WTC11 (cell line): ENCODE data around the gene CNOT6. TPM values are rescaled to one million over a fixed set of nuclear protein-coding genes. Genes with fewer than 3 reads are reported as not detected.

Source experiments
- ATAC-seq: fragments of 200-7000 bp; cut with Tn5 transposase; 2 replicates; pipeline ENCODE4 v1.10.0; 2021; ENCODE audit warnings: mild to moderate bottlenecking, moderate library complexity
- CTCF ChIA-PET: fragments of 300-600 bp; sonication (Branson Sonifier 250); formaldehyde crosslinking; loops from one replicate; lab custom pipeline; 2021; ENCODE audit warnings: antibody characterized with exemption; lab: Charles Lee
- POLR2A ChIA-PET: fragments of 350-600 bp; sonication (Branson Sonifier 250); formaldehyde crosslinking; loops from one replicate; lab custom pipeline; 2021; ENCODE audit warnings: antibody characterized with exemption; lab: Charles Lee
- DNase-seq: peaks from one replicate; pipeline ENCODE4 v3.0.0; 2021; ENCODE audit warnings: low spot score
- H3K27ac Mint-ChIP-seq: 2 replicates; pipeline ENCODE4 v1.8.0; 2021; ENCODE audit warnings: mixed read lengths
- H3K27me3 Mint-ChIP-seq: 2 replicates; pipeline ENCODE4 v1.8.0; 2021; ENCODE audit warnings: low read depth, mild to moderate bottlenecking, moderate library complexity, mixed read lengths
- H3K36me3 Mint-ChIP-seq: 2 replicates; pipeline ENCODE4 v1.8.0; 2021; ENCODE audit warnings: mixed read lengths
- H3K4me1 Mint-ChIP-seq: 2 replicates; pipeline ENCODE4 v1.8.0; 2022; ENCODE audit warnings: mixed read lengths
- H3K4me3 Mint-ChIP-seq: 2 replicates; pipeline ENCODE4 v1.8.0; 2021; ENCODE audit warnings: mild to moderate bottlenecking, moderate library complexity, mixed read lengths
- H3K9me3 Mint-ChIP-seq: 2 replicates; pipeline ENCODE4 v1.8.0; 2021; ENCODE audit warnings: mixed read lengths
- AR ChIP-seq: fragments of 250-450 bp; sonication (Bioruptor Pico); IDR thresholded peaks from 2 replicates; pipeline ENCODE4 v1.9.0; 2021; ENCODE audit warnings: mild to moderate bottlenecking
- ATF2 ChIP-seq: sonication (generic); formaldehyde crosslinking; IDR thresholded peaks from 2 replicates; pipeline ENCODE4 v1.8.1; 2022; ENCODE audit warnings: low read depth, missing genetic modification reagents, borderline replicate concordance
- E2F4 ChIP-seq: sonication (generic); formaldehyde crosslinking; IDR thresholded peaks from 2 replicates; pipeline ENCODE4 v1.8.1; 2022; ENCODE audit warnings: low read depth, mild to moderate bottlenecking, moderate library complexity, missing genetic modification reagents, borderline replicate concordance
- ETV6 ChIP-seq: sonication (generic); formaldehyde crosslinking; IDR thresholded peaks from 2 replicates; pipeline ENCODE4 v1.8.1; 2022; ENCODE audit warnings: mild to moderate bottlenecking, missing genetic modification reagents
- IRF2 ChIP-seq: sonication (generic); formaldehyde crosslinking; IDR thresholded peaks from 2 replicates; pipeline ENCODE4 v1.8.0; 2022; ENCODE audit warnings: low read depth, missing genetic modification reagents, borderline replicate concordance
- JUN ChIP-seq: sonication (generic); formaldehyde crosslinking; IDR thresholded peaks from 2 replicates; pipeline ENCODE4 v1.8.0; 2023; ENCODE audit warnings: mild to moderate bottlenecking, missing genetic modification reagents
- NR1H2 ChIP-seq: sonication (generic); formaldehyde crosslinking; IDR thresholded peaks from 2 replicates; pipeline ENCODE4 v1.9.0; 2021; ENCODE audit warnings: mild to moderate bottlenecking, moderate library complexity, missing genetic modification reagents
- PREB ChIP-seq: sonication (generic); formaldehyde crosslinking; IDR thresholded peaks from 2 replicates; pipeline ENCODE4 v1.8.1; 2022; ENCODE audit warnings: mild to moderate bottlenecking, missing genetic modification reagents, moderate library complexity, borderline replicate concordance
- ZNF396 ChIP-seq: fragments of 250-450 bp; sonication (Bioruptor Pico); IDR thresholded peaks from 2 replicates; pipeline ENCODE4 v1.8.0; 2021; ENCODE audit warnings: mild to moderate bottlenecking, moderate library complexity, borderline replicate concordance
- ZNF425 ChIP-seq: fragments of 250-450 bp; sonication (Bioruptor Pico); conservative IDR thresholded peaks from 2 replicates; pipeline ENCODE4 v1.9.0; 2021; ENCODE audit warnings: mild to moderate bottlenecking
- ZNF532 ChIP-seq: fragments of 250-450 bp; sonication (Bioruptor Pico); IDR thresholded peaks from 2 replicates; pipeline ENCODE4 v1.9.0; 2021; ENCODE audit warnings: mild to moderate bottlenecking, borderline replicate concordance
- ZSCAN18 ChIP-seq: fragments of 250-450 bp; sonication (Bioruptor Pico); IDR thresholded peaks from 2 replicates; pipeline ENCODE4 v2.1.2; 2022; ENCODE audit warnings: mild to moderate bottlenecking, moderate library complexity
- total RNA-seq: library from RNA; stranded (reverse); gene quantifications from 3 replicates; pipeline ENCODE4 v1.2.3, GENCODE V29; 2021
- TF ChIP-seq, protein P1 (sequence below): sonication (generic); formaldehyde crosslinking; IDR thresholded peaks from 2 replicates; pipeline ENCODE4 v1.8.0; 2022; ENCODE audit warnings: mild to moderate bottlenecking, missing genetic modification reagents

CNOT6 gene
- total RNA-seq, 1 experiment from 2014 or later, result 41.0 TPM

DNA sequence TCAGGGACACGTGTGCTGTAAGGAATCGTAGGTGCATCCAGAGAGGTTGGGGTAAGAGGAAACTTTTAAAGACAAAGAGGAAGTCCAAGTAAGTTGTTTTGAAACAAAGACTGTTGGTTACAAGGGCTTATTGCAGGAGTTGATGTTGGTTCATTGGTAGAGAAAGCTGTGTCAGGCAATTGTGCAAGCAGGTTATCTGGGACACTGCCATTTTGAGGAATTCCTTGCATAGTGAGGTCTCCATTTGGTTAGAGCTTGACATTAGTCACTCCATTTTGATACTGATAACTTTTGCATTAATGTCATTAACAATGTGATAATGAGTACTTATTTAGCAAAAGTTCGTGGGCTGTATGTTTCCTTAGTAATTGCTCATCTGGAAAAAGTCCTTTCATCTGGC lies 24.9 kb downstream of the CNOT6 start:
- H3K4me3 Mint-ChIP-seq, result no peak overlapping the region
- POLR2A ChIA-PET, result no interaction called here
- 0 out of 2 replicates have a peak, but pooled peaks have one; percentile 50 for TF ChIP-seq ZNF396 (CRISPR knock-in tag)
- TF ChIP-seq AR, result no peak
- no peak for TF ChIP-seq ETV6
- TF ChIP-seq, protein P1, sequence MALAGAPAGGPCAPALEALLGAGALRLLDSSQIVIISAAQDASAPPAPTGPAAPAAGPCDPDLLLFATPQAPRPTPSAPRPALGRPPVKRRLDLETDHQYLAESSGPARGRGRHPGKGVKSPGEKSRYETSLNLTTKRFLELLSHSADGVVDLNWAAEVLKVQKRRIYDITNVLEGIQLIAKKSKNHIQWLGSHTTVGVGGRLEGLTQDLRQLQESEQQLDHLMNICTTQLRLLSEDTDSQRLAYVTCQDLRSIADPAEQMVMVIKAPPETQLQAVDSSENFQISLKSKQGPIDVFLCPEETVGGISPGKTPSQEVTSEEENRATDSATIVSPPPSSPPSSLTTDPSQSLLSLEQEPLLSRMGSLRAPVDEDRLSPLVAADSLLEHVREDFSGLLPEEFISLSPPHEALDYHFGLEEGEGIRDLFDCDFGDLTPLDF (CRISPR knock-in tag), result no peak
- 0 out of 2 replicates have a peak, but pooled peaks have one; percentile 48 for TF ChIP-seq ZSCAN18 (CRISPR knock-in tag)
- TF ChIP-seq ATF2 (CRISPR knock-in tag), result no peak
- no peak for TF ChIP-seq NR1H2 (CRISPR knock-in tag)
- no peak for TF ChIP-seq ZNF425
- TF ChIP-seq E2F4, result no peak
- no peak for TF ChIP-seq JUN (CRISPR knock-in tag)
- no peak for TF ChIP-seq PREB (CRISPR knock-in tag)
- TF ChIP-seq IRF2, result no peak
- 0 out of 2 replicates have a peak, but pooled peaks have one; percentile 48 for TF ChIP-seq ZNF532 (CRISPR knock-in tag)
- CTCF ChIA-PET, result interaction anchor here (0.9 to 1.1 kb wide), 3 partner anchors 25 to 226 kb away, joined by 3 read pairs; no protein-coding TSS in a partner anchor
- peak overlapping the region; percentile 36; the same call in 1 of the 2 replicates for H3K27ac Mint-ChIP-seq
- peaks cover 75% of the 10 kb centered on the region for H3K4me1 Mint-ChIP-seq
- ATAC-seq (no peak), DNase-seq (no peak)
- no peaks in the 10 kb centered on the region for H3K9me3 Mint-ChIP-seq
- no peaks in the 10 kb centered on the region for H3K27me3 Mint-ChIP-seq
- H3K36me3 Mint-ChIP-seq, result no peaks in the 10 kb centered on the region
